ENCODE results near the gene CACNG5.

CACNG5 gene, protein sequence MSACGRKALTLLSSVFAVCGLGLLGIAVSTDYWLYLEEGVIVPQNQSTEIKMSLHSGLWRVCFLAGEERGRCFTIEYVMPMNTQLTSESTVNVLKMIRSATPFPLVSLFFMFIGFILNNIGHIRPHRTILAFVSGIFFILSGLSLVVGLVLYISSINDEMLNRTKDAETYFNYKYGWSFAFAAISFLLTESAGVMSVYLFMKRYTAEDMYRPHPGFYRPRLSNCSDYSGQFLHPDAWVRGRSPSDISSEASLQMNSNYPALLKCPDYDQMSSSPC

DNA sequence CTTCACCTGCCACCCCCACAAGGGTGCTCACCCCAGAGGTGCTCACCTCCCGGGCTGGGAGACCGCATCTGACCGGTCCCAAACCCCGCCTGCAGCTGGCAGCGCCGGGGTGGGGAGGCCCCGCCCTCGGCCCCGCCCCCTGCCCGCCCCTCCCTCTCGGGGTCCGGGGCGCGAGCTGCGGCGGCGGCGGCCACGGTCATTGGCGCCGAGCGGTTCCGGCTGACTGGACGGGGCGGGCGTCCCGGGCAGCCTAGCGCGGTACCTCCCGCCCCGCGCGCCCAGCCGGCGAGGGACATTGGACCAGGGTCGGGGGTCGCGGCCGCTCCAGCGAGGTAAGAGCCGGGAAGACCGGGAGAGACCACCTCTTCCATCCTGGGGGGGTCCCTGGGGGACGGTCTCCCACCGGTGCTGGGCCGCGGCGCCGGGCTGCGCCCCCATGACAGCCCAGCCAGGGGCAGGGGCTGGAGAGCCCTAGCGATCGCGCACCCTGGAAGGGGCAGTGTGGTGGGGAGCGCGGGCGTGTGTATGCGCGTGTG lies at the start of gene CACNG5:
CACNG5 (plus strand) TSS at position 199 of the 536 bp plus-strand sequence. CDS start 42,216 bp downstream, outside the sequence.
- in situ Hi-C loops (cut with HindIII; ENCODE audit: low sequenced_read_pairs): no loop called here

- in situ Hi-C loops (cut with HindIII; ENCODE audit: low sequenced_read_pairs): no loop called here
Observed at GRCh38 chr17:66786107-66786506, 48.8 kb upstream of the CACNG5 start.

- in situ Hi-C loops (cut with HindIII; ENCODE audit: low sequenced_read_pairs): no loop called here
Observed at GRCh38 chr17:66787914-66788313, 47.0 kb upstream of the CACNG5 start.

- in situ Hi-C loops (cut with HindIII; ENCODE audit: low sequenced_read_pairs): no loop called here
Observed at GRCh38 chr17:66789093-66789492, 45.8 kb upstream of the CACNG5 start.

- in situ Hi-C loops (cut with HindIII; ENCODE audit: low sequenced_read_pairs): no loop called here
Observed at GRCh38 chr17:66789961-66790437, 44.9 kb upstream of the CACNG5 start.

DNA sequence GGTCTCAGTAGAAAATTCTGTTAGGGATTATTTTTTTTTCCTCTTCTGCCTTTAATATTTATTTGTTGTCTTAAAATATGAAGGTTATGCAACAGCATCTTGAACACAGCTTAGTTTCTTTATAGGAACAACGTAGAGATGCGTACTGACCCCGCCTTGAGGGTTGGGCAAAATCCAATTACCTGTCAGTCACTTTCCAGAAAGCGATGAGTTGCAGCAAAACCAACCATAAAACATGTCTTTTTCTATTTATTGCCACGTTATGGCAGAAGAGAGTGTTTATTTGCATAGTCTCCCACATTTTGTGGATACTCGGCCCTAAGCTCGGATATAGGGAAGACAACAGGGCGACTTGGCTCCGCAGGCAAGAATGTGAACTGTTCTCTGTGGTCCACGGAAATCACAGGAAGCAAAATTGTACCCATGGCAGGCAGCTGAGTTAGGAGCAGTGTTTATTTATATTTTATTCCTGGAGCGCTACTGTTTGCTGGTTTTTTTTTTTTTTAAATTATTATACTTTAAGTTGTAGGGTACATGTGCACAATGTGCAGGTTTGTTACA lies 44.3 kb upstream of the CACNG5 start:
- in situ Hi-C loops (cut with HindIII; ENCODE audit: low sequenced_read_pairs): no loop called here

DNA sequence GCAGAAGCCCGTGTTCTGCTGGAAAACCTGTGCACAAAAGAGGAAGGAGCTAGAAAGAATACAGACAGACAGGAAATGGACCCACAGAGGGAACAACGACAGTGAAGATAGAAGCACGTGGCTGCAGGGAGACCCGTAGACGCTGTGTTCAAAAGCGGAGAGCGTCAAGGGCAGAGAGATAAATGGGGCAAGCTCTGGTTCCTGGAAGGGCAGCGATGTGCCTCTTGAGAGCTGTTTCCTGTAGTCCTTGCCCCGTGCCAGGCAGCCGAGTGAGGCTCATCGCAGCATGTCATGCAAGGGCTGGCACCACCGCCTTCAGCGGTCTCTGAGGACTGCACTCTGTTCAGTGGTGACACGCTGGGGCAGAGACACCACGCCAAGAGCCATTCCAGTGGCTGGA lies 43.6 kb upstream of the CACNG5 start:
- in situ Hi-C loops (cut with HindIII; ENCODE audit: low sequenced_read_pairs): no loop called here

- in situ Hi-C loops (cut with HindIII; ENCODE audit: low sequenced_read_pairs): no loop called here
Observed at GRCh38 chr17:66793814-66794213, 41.1 kb upstream of the CACNG5 start.

DNA sequence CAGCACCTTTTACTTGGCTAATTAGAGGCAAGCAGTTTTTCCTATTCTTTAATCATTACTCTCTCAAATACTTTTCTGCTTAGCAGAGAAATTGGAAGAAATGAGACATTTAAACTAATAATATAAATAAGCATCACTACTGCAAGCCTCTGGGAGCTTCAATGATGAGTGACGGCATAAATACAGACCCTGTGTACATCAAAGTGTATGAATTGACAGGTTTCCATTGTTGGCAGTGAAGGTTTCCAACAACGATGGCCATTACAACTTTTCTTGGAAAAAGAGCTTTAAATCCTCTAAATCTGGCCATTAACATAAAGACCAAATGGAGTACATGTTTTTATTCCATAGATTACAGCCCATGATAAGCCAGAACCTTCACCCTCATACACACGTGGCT lies 39.4 kb upstream of the CACNG5 start:
- in situ Hi-C loops (cut with HindIII; ENCODE audit: low sequenced_read_pairs): no loop called here

DNA sequence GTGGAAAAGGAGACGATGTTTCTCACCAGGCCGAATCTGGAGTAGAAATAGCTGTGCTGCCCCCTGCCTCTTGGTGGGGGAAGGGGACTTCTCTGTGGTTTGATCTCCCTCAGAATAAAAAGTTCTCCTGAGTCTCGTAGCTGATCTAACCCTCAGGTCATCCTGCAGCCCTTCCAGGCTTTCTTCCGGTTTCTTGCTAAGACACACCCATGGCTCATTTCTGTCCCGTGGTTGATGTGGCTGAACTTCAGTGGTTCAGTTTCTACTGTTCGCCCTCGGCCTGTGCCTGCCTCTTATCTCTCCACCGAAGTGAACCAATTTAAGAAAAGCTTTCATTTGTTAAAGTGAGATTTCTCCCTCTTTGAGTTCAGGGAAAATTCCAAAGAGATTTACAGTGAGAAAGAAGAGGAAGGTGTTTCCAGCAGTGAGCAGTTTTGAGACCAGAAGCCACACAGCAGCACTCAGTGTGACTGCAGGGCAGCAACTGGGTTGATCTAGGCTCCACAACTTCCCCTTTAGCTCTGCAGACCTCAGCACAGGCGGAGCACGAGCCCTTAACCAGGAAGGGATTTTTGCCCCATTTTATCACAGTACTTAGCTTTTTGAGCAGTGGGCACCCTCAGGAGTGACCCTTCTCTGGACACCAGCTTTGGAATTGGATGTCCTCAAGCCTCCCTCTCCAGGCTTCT lies 34.9 kb upstream of the CACNG5 start:
- in situ Hi-C loops (cut with HindIII; ENCODE audit: low sequenced_read_pairs): no loop called here

GRCh38 chr17:66803474-66803951 lies 31.4 kb upstream of the CACNG5 start:
- in situ Hi-C loops (cut with HindIII; ENCODE audit: low sequenced_read_pairs): no loop called here

DNA sequence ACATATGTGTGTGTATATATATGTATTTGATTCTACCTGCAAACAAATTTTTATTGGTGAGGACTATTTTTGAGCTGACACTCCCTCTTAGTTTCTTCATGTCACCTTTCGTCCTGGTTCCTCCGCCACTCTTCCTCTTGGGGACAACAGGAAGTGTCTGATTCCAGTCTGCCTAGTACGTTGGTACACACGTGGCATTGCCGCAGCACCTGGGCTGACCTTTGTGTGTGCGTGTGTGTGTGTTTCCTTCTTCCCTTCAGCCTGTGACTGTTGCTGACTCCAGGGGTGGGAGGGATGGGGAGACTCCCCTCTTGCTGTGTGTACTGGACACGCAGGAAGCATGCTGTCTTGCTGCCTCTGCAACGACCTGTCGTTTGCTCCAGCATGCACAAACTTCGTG lies 29.4 kb upstream of the CACNG5 start:
- in situ Hi-C loops (cut with HindIII; ENCODE audit: low sequenced_read_pairs): no loop called here

GRCh38 chr17:66807182-66807581 lies 27.7 kb upstream of the CACNG5 start:
- in situ Hi-C loops (cut with HindIII; ENCODE audit: low sequenced_read_pairs): no loop called here

DNA sequence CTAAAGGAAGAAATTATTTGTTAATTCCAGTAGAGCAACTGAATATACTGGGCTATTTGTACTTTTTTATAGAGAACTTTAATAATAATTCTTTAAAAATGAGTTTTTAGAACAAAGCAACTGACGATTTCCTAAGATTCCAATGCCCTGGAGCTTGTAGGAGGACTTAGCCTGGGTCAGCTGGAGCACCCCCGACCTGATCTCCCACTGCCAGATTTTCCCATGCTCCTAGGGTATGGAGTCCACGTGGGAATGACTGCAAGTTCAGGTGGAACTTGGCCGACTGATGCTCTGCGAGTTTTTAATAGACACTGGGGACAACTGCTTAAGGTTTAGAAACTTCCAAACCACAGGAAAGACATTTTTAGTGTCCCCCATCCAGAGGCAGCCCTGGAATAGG lies 25.5 kb upstream of the CACNG5 start:
- in situ Hi-C loops (cut with HindIII; ENCODE audit: low sequenced_read_pairs): no loop called here

- in situ Hi-C loops (cut with HindIII; ENCODE audit: low sequenced_read_pairs): no loop called here
Observed at GRCh38 chr17:66810951-66811682, 23.8 kb upstream of the CACNG5 start.

DNA sequence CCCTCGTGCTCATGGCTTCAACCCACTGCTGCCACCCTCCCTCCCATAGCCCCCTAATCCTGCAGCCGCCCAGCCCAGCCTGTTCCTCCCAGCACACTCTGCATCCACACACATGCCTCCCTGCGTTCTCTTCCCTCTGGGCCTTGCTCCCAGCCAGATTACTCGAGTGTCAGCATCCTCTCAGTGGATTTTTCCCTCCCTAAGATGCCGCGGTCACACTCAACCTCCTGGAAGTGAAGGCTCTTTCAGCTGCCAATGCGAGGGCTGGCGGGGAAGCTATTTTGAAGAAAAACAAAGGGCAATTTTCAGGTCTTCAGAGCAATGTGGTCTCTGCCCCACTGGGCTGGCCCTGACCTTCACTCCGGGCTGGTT lies 23.2 kb upstream of the CACNG5 start:
- in situ Hi-C loops (cut with HindIII; ENCODE audit: low sequenced_read_pairs): no loop called here

- in situ Hi-C loops (cut with HindIII; ENCODE audit: low sequenced_read_pairs): no loop called here
Observed at GRCh38 chr17:66812571-66812970, 22.3 kb upstream of the CACNG5 start.

DNA sequence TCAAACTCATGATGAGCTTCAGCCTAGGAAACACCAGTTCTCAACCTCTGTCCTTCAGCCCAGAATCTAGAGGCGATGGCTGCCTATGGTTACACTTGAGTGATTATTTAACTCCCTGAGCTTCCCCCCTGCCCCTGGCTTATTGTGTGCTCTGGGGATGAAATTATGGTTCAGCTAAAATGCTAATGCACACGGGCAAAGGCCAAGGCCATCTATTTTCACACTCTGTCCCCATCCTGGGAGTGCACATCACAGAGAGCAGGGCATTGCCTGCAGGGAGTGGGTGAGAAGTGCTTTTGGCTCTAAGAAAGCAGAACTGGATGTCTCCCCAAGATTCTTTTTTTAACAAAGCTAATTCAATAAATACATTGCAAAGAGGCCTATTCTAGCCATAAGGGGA lies 21.6 kb upstream of the CACNG5 start:
- in situ Hi-C loops (cut with HindIII; ENCODE audit: low sequenced_read_pairs): no loop called here

GRCh38 chr17:66814026-66814425 lies 20.9 kb upstream of the CACNG5 start:
- in situ Hi-C loops (cut with HindIII; ENCODE audit: low sequenced_read_pairs): no loop called here

- in situ Hi-C loops (cut with HindIII; ENCODE audit: low sequenced_read_pairs): no loop called here
Observed at GRCh38 chr17:66814570-66814969, 20.3 kb upstream of the CACNG5 start.

DNA sequence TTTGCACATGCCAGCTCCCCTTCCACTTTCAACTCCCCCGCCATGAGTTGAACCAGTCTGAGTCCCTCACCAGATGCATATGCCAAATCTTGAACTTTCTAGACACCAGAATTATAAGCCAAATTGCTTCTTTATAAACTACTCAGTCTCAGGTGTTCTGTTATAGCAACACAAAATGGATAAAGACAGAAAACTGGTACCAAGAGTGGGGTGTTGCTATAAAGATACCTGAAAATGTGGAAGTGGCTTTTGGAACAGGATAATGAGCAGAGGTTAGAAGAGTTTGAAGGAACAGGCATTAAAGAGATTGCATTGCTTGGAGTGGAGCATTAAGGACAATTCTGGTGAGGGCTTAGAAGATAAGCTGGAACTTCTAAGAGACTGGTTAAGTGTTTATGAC lies 17.2 kb upstream of the CACNG5 start:
- in situ Hi-C loops (cut with HindIII; ENCODE audit: low sequenced_read_pairs): no loop called here
